Activated T-cell treated with anti-CD3 and anti-CD28 coated beads, Interleukin-2, amount 50 U/mL, for 72 hours (primary cell): ENCODE results near the gene ACLY. TPM values are rescaled to one million over a fixed set of nuclear protein-coding genes. Genes with fewer than 3 reads are reported as not detected.

Experiments used
- ATAC-seq, 2 donors: fragments of 150-1000 bp; cut with Tn5 transposase; replicated peaks in 1 of 2; 2 replicates each; pipeline ENCODE4 v1.10.0; 2021; ENCODE audit warnings: moderate library complexity in 2 of 2, mild to moderate bottlenecking in 1 of 2
- DNase-seq, 2 donors: peaks; one replicate each; pipeline ENCODE4 v3.0.0; 2021 to 2022; ENCODE audit warnings: mixed read lengths in 1 of 2
- H3K27ac Mint-ChIP-seq: one replicate; pipeline ENCODE4 v1.8.0; 2022; ENCODE audit warnings: mild to moderate bottlenecking, moderate library complexity, mixed read lengths
- H3K27me3 Mint-ChIP-seq: one replicate; pipeline ENCODE4 v1.8.0; 2022; ENCODE audit warnings: low read depth, mixed read lengths
- H3K36me3 Mint-ChIP-seq, 2 donors: one replicate each; pipeline ENCODE4 v1.8.0; 2022; ENCODE audit warnings: mixed read lengths in 2 of 2, mild to moderate bottlenecking in 1 of 2; ENCODE audit not compliant: insufficient read depth in 2 of 2
- H3K4me1 Mint-ChIP-seq: one replicate; pipeline ENCODE4 v1.8.0; 2022; ENCODE audit warnings: low read depth, mixed read lengths
- H3K4me3 Mint-ChIP-seq, 2 donors: one replicate each; pipeline ENCODE4 v1.8.0; 2022; ENCODE audit warnings: mild to moderate bottlenecking in 2 of 2, mixed read lengths in 2 of 2, moderate library complexity in 2 of 2
- H3K9me3 Mint-ChIP-seq, 2 donors: one replicate each; pipeline ENCODE4 v1.8.0; 2022; ENCODE audit warnings: mixed read lengths in 2 of 2
- total RNA-seq, 2 donors: library from RNA; stranded (reverse); gene quantifications; one replicate each; pipeline ENCODE4 v1.2.3, GENCODE V29; 2022

Gene ACLY
- total RNA-seq = 100 to 1,000 TPM; 124 to 129 TPM

- ATAC-seq (peak; percentile 99 to 100), DNase-seq (peak; percentile 98 to 99)
- Mint-ChIP-seq H3K27me3 (no peaks in the 10 kb centered on the region), H3K4me1 (peaks cover 26% of the 10 kb centered on the region), H3K9me3 (no peaks in the 10 kb centered on the region), H3K36me3 (peaks cover 2 to 3% of the 10 kb centered on the region in 2 donors), H3K4me3 (peak within 1 kb of the TSS; percentile 95 to 97), H3K27ac (peak within 1 kb of the TSS; percentile 95)
Observed at GRCh38 chr17:41918314-41919164, at the start of gene ACLY. Gene ACLY, minus strand, starts transcription at chr17:41918951. Its CDS starts 5,078 bp downstream, at chr17:41913873.

GRCh38 chr17:41967921-41968578 is 49.3 kb upstream of the ACLY start:
- Mint-ChIP-seq H3K27me3 (no peaks in the 10 kb centered on the region), H3K4me1 (peaks cover 55% of the 10 kb centered on the region), H3K27ac (peak overlapping the region; percentile 40), H3K4me3 (peak overlapping the region; percentile 73 to 79), H3K9me3 (no peaks in the 10 kb centered on the region), H3K36me3 (peaks cover 5 to 7% of the 10 kb centered on the region in 2 donors)
- no peak for ATAC-seq
- no peak for DNase-seq

GRCh38 chr17:41967141-41967920 is 48.6 kb upstream of the ACLY start:
- peaks cover 55% of the 10 kb centered on the region for H3K4me1 Mint-ChIP-seq

GRCh38 chr17:41966463-41967140 is 47.9 kb upstream of the ACLY start, which contains the start of gene CNP:
Gene CNP, plus strand, starts transcription at chr17:41966795. Its CDS starts 90 bp downstream, at chr17:41966885.
- DNase-seq = peak; percentile 94 to 95
- no peaks in the 10 kb centered on the region for H3K27me3 Mint-ChIP-seq
- ATAC-seq = peak; percentile 84 to 88
- no peaks in the 10 kb centered on the region for H3K9me3 Mint-ChIP-seq
- H3K36me3 Mint-ChIP-seq = peaks cover 5 to 6% of the 10 kb centered on the region in 2 donors
- H3K27ac Mint-ChIP-seq = peak within 1 kb of the TSS; percentile 85
- peaks cover 53% of the 10 kb centered on the region for H3K4me1 Mint-ChIP-seq
- peak within 1 kb of the TSS; percentile 73 to 79 for H3K4me3 Mint-ChIP-seq

More at GRCh38 chr17:41967141-41967920, 48.6 kb upstream of the ACLY start:
- DNase-seq = peak; percentile 57 to 58
- peak overlapping the region; percentile 73 to 79 for H3K4me3 Mint-ChIP-seq
- ATAC-seq = peak; percentile 24 to 27
- no peaks in the 10 kb centered on the region for H3K27me3 Mint-ChIP-seq
- H3K27ac Mint-ChIP-seq = peak overlapping the region; percentile 85
- H3K36me3 Mint-ChIP-seq = peaks cover 5 to 6% of the 10 kb centered on the region in 2 donors
- H3K9me3 Mint-ChIP-seq = no peaks in the 10 kb centered on the region

GRCh38 chr17:41965694-41966462 is 47.1 kb upstream of the ACLY start:
- ATAC-seq = peak; percentile 33 to 37
- peaks cover 46% of the 10 kb centered on the region for H3K4me1 Mint-ChIP-seq
- no peaks in the 10 kb centered on the region for H3K27me3 Mint-ChIP-seq
- peak; percentile 61 to 63 for DNase-seq
- H3K9me3 Mint-ChIP-seq = no peaks in the 10 kb centered on the region
- H3K36me3 Mint-ChIP-seq = peaks cover 3% of the 10 kb centered on the region in 2 donors
- H3K4me3 Mint-ChIP-seq = peak overlapping the region; percentile 73 to 79
- H3K27ac Mint-ChIP-seq = peak overlapping the region; percentile 31

GRCh38 chr17:41962768-41963434 is 44.1 kb upstream of the ACLY start:
- ATAC-seq (peak; percentile 26 to 31), DNase-seq (peak; percentile 77 to 80)
- Mint-ChIP-seq H3K27ac (peak overlapping the region; percentile 53), H3K36me3 (no peaks in the 10 kb centered on the region), H3K4me1 (peaks cover 25% of the 10 kb centered on the region), H3K9me3 (no peaks in the 10 kb centered on the region), H3K27me3 (no peaks in the 10 kb centered on the region), H3K4me3 (no peak overlapping the region)

- Mint-ChIP-seq H3K36me3 (no peaks in the 10 kb centered on the region), H3K4me3 (no peak overlapping the region), H3K27me3 (no peaks in the 10 kb centered on the region), H3K4me1 (peaks cover 18% of the 10 kb centered on the region), H3K9me3 (no peaks in the 10 kb centered on the region), H3K27ac (no peak overlapping the region)
- DNase-seq (no peak), ATAC-seq (no peak)
Observed at GRCh38 chr17:41962111-41962510, 43.4 kb upstream of the ACLY start.

- Mint-ChIP-seq H3K4me3 (no peak overlapping the region), H3K36me3 (no peaks in the 10 kb centered on the region), H3K27me3 (no peaks in the 10 kb centered on the region), H3K4me1 (peaks cover 4% of the 10 kb centered on the region), H3K27ac (no peak overlapping the region), H3K9me3 (no peaks in the 10 kb centered on the region)
- ATAC-seq = no peak
- no peak for DNase-seq
Observed at GRCh38 chr17:41959336-41960095, 40.8 kb upstream of the ACLY start.

- no peak for ATAC-seq
- Mint-ChIP-seq H3K4me3 (no peak overlapping the region), H3K9me3 (no peaks in the 10 kb centered on the region), H3K27ac (no peak overlapping the region), H3K36me3 (no peaks in the 10 kb centered on the region), H3K4me1 (peaks cover 4% of the 10 kb centered on the region), H3K27me3 (no peaks in the 10 kb centered on the region)
- DNase-seq = no peak
Observed at GRCh38 chr17:41959030-41959335, 40.2 kb upstream of the ACLY start.

- H3K27ac Mint-ChIP-seq = no peak overlapping the region
- no peaks in the 10 kb centered on the region for H3K9me3 Mint-ChIP-seq
Observed at GRCh38 chr17:41957869-41958439, 39.2 kb upstream of the ACLY start.

More at GRCh38 chr17:41957869-41958439, 39.2 kb upstream of the ACLY start:
- no peak overlapping the region for H3K4me3 Mint-ChIP-seq
- no peaks in the 10 kb centered on the region for H3K27me3 Mint-ChIP-seq
- DNase-seq (no peak), ATAC-seq (no peak)
- peaks cover 4% of the 10 kb centered on the region for H3K4me1 Mint-ChIP-seq
- H3K36me3 Mint-ChIP-seq = no peaks in the 10 kb centered on the region
